ENCODE results near the gene SEC11C. TPM values are rescaled to one million over a fixed set of nuclear protein-coding genes. Genes with fewer than 3 reads are reported as not detected.
A peak's percentile ranks its signal among the peaks of the same experiment; 100 is the strongest.

Gene SEC11C
- total and polyA plus RNA-seq, 2 of the 13 experiments (the other 11 are each of a cell fraction or from before 2014, with no cell fraction given) = 71.9 to 297 TPM

GRCh38 chr18:59159265-59159664 lies 19.6 kb downstream of the SEC11C start:
- no peak for FAIRE-seq
- no peak for TF ChIP-seq ZNF652 (CRISPR knock-in tag; IDR thresholded peaks at IDR 0.05; ENCODE audit: borderline replicate concordance, low read depth)
- TF ChIP-seq FOXA1 (IDR thresholded peaks at IDR 0.05) = no peak
- no peak for TF ChIP-seq FOXA1 (CRISPR knock-in tag; IDR thresholded peaks at IDR 0.05)
- TF ChIP-seq ZNF75D (CRISPR knock-in tag; IDR thresholded peaks at IDR 0.05; ENCODE audit: borderline replicate concordance) = no peak
- TF ChIP-seq, protein P1, sequence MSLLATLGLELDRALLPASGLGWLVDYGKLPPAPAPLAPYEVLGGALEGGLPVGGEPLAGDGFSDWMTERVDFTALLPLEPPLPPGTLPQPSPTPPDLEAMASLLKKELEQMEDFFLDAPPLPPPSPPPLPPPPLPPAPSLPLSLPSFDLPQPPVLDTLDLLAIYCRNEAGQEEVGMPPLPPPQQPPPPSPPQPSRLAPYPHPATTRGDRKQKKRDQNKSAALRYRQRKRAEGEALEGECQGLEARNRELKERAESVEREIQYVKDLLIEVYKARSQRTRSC (CRISPR knock-in tag; IDR thresholded peaks at IDR 0.05; ENCODE audit: low read depth) = no peak
- peak; percentile 20; the same call in 1 of the 2 replicates for TF ChIP-seq HNF4A (CRISPR knock-in tag; IDR thresholded peaks at IDR 0.05)
- no peak for TF ChIP-seq NFE2L2 (IDR thresholded peaks at IDR 0.05; ENCODE audit: low read length)
- no peak for TF ChIP-seq LCORL (IDR thresholded peaks at IDR 0.05)
- no peak for TF ChIP-seq LCORL (CRISPR knock-in tag; IDR thresholded peaks at IDR 0.05)
- no peak for TF ChIP-seq HOXA3 (CRISPR knock-in tag; IDR thresholded peaks at IDR 0.05)
- TF ChIP-seq ZC3H13 (CRISPR knock-in tag; IDR thresholded peaks at IDR 0.05) = no peak
- TF ChIP-seq POLR2AphosphoS5 (IDR thresholded peaks at IDR 0.05; ENCODE audit: low read depth, low read length) = peak; percentile 26; the same call in 1 of the 2 replicates
- TF ChIP-seq ZBTB34 (CRISPR knock-in tag; IDR thresholded peaks at IDR 0.05) = no peak
- no peak for TF ChIP-seq ZNF549 (CRISPR knock-in tag; IDR thresholded peaks at IDR 0.05)
- TF ChIP-seq SP2 (CRISPR knock-in tag; IDR thresholded peaks at IDR 0.05) = no peak
- no peak for TF ChIP-seq CBX1 (IDR thresholded peaks at IDR 0.05; ENCODE audit: low read depth)
- no peak for TF ChIP-seq DNMT1 (CRISPR knock-in tag; IDR thresholded peaks at IDR 0.05)
- in situ Hi-C loops (cut with HindIII; ENCODE audit: extremely low pct_ligation_motif_present, low pct_unique_long_range_greater_than_20kb) (no loop called here), intact Hi-C loops (cut with micrococcal nuclease; ENCODE audit: unreplicated experiment) (loop anchor here (2.0 kb wide), 1 partner anchor 16 kb away; no protein-coding TSS in a partner anchor)
- Histone ChIP-seq H3K27ac (ENCODE audit: extremely low read length, insufficient read depth, low read length) (no peak overlapping the region), H3K9ac (ENCODE audit: insufficient read depth, low read depth, low read length) (no peak overlapping the region), H3K4me1 (ENCODE audit: insufficient read depth, low read length) (peaks cover 14% of the 10 kb centered on the region; the same call in 1 of the 2 replicates), H4K20me1 (ENCODE audit: insufficient read depth, low read length) (no peaks in the 10 kb centered on the region), H3K4me3 (replicated peaks in 1 of 3; ENCODE audit: insufficient read depth in 1 of 3, low read depth in 2 of 3, low read length in 3 of 3) (no peak overlapping the region), H3K4me2 (ENCODE audit: low read depth, low read length) (no peak overlapping the region), H3K36me3 (replicated peaks in 1 of 2; ENCODE audit: control insufficient read depth in 1 of 2, insufficient read depth in 2 of 2, low read length in 2 of 2) (peaks cover 4 to 29% of the 10 kb centered on the region in 2 experiments; a peak in 4 of 5 replicates), H3K27me3 (ENCODE audit: control insufficient read depth in 1 of 2, insufficient read depth in 2 of 2, low read length in 2 of 2) (no peaks in the 10 kb centered on the region), H3K9me3 (ENCODE audit: low read length) (no peaks in the 10 kb centered on the region), H2AFZ (ENCODE audit: low read length) (no peak overlapping the region), H3K79me2 (ENCODE audit: insufficient read depth, low read length) (no peaks in the 10 kb centered on the region)
- BruUV-seq (replicated peaks) = no TSS peak
- POLR2A ChIA-PET = no interaction called here
- DNase-seq (ENCODE audit: low spot score) = no peak
- WGBS (ENCODE audit: low lambda C conversion rate) = 48% methylated on average over 3 of the region's 3 CpGs
- CTCF ChIA-PET (ENCODE audit: low intra/inter-chr PET ratio, low total read pairs) = no interaction called here
- ATAC-seq = peak; percentile 66
